ENCODE results near the gene TCEAL1. TPM values are rescaled to one million over a fixed set of nuclear protein-coding genes. Genes with fewer than 3 reads are reported as not detected.
"Not testable (repeated sequence)": the region's sequence is repeated elsewhere in the genome, so short reads cannot be mapped to it uniquely, and the experiment has no call there.

The TCEAL1 gene
- total RNA-seq, 2 donors from 2014 or later, result 78.1 to 94.0 TPM

GRCh38 chrX:103637604-103638338 lies 9.0 kb downstream of the TCEAL1 start:
- TF ChIP-seq POLR2AphosphoS5 (IDR thresholded peaks at IDR 0.05) (no peak), CTCF (IDR thresholded peaks at IDR 0.05) (no peak), POLR2A (IDR thresholded peaks at IDR 0.05) (no peak)
- no peak for DNase-seq (ENCODE audit: low spot score)
- Histone ChIP-seq H3K4me3 (no peak overlapping the region), H3K36me3 (no peaks in the 10 kb centered on the region), H3K27ac (no peak overlapping the region), H3K9me3 (no peaks in the 10 kb centered on the region), H3K27me3 (replicated peaks; ENCODE audit: insufficient read depth) (no peaks in the 10 kb centered on the region), H3K4me1 (replicated peaks) (no peaks in the 10 kb centered on the region)
- 94% methylated on average over 2 of the region's 2 CpGs for whole genome bisulfite sequencing
- intact Hi-C loops (cut with DNase I), result no loop called here

GRCh38 chrX:103638479-103639346 lies 9.9 kb downstream of the TCEAL1 start:
- H3K4me1 ChIP-seq (replicated peaks); DNase-seq (ENCODE audit: low spot score); H3K27ac ChIP-seq; H3K9me3 ChIP-seq; H3K4me3 ChIP-seq; H3K27me3 ChIP-seq (replicated peaks; ENCODE audit: insufficient read depth); intact Hi-C loops (cut with DNase I); H3K36me3 ChIP-seq: not testable (repeated sequence)
- WGBS, result 44% methylated on average over 4 of the region's 6 CpGs

- Histone ChIP-seq H3K27me3 (replicated peaks; ENCODE audit: insufficient read depth) (no peaks in the 10 kb centered on the region), H3K27ac (no peak overlapping the region), H3K36me3 (no peaks in the 10 kb centered on the region), H3K4me3 (no peak overlapping the region), H3K9me3 (no peaks in the 10 kb centered on the region), H3K4me1 (replicated peaks) (no peaks in the 10 kb centered on the region)
- 84% methylated on average over 4 of the region's 4 CpGs for WGBS
- TF ChIP-seq CTCF (IDR thresholded peaks at IDR 0.05) (no peak), POLR2A (IDR thresholded peaks at IDR 0.05) (no peak)
- intact Hi-C loops (cut with DNase I), result no loop called here
- DNase-seq (ENCODE audit: low spot score), result no peak
Measured at GRCh38 chrX:103640401-103641155, 11.8 kb downstream of the TCEAL1 start.

- WGBS, result 80% methylated on average over 1 of the region's 1 CpG
- TF ChIP-seq CTCF (IDR thresholded peaks at IDR 0.05) (no peak), POLR2AphosphoS5 (IDR thresholded peaks at IDR 0.05) (no peak), POLR2A (IDR thresholded peaks at IDR 0.05) (no peak)
- DNase-seq (ENCODE audit: low spot score), result no peak
Measured at GRCh38 chrX:103644125-103644524, 15.3 kb downstream of the TCEAL1 start.

GRCh38 chrX:103647630-103648029 lies 18.9 kb downstream of the TCEAL1 start:
- intact Hi-C loops (cut with DNase I), result no loop called here
- 94% methylated on average over 1 of the region's 1 CpG for WGBS
- no peaks in the 10 kb centered on the region for H3K36me3 ChIP-seq
- TF ChIP-seq CTCF (IDR thresholded peaks at IDR 0.05) (no peak), POLR2A (IDR thresholded peaks at IDR 0.05) (no peak), POLR2AphosphoS5 (IDR thresholded peaks at IDR 0.05) (no peak)
- no peaks in the 10 kb centered on the region for H3K27me3 ChIP-seq (replicated peaks; ENCODE audit: insufficient read depth)
- no peak overlapping the region for H3K27ac ChIP-seq
- DNase-seq (ENCODE audit: low spot score), result no peak
- no peaks in the 10 kb centered on the region for H3K4me1 ChIP-seq (replicated peaks)
- no peaks in the 10 kb centered on the region for H3K9me3 ChIP-seq
- no peak overlapping the region for H3K4me3 ChIP-seq

More at GRCh38 chrX:103644125-103644524, 15.3 kb downstream of the TCEAL1 start:
- intact Hi-C loops (cut with DNase I), result no loop called here
- no peaks in the 10 kb centered on the region for H3K27me3 ChIP-seq (replicated peaks; ENCODE audit: insufficient read depth)
- H3K9me3 ChIP-seq, result no peaks in the 10 kb centered on the region
- no peak overlapping the region for H3K27ac ChIP-seq
- H3K36me3 ChIP-seq, result no peaks in the 10 kb centered on the region
- no peaks in the 10 kb centered on the region for H3K4me1 ChIP-seq (replicated peaks)
- H3K4me3 ChIP-seq, result no peak overlapping the region
